GM12801 (cell line): ENCODE measurements around the gene SBNO1.

Source experiments
- CTCF ChIP-seq: IDR thresholded peaks from one replicate; pipeline ENCODE4 v1.5.1; 2011; ENCODE audit warnings: control low read depth; ENCODE audit not compliant: insufficient read length; ENCODE audit errors: extremely low read depth

Gene SBNO1

DNA sequence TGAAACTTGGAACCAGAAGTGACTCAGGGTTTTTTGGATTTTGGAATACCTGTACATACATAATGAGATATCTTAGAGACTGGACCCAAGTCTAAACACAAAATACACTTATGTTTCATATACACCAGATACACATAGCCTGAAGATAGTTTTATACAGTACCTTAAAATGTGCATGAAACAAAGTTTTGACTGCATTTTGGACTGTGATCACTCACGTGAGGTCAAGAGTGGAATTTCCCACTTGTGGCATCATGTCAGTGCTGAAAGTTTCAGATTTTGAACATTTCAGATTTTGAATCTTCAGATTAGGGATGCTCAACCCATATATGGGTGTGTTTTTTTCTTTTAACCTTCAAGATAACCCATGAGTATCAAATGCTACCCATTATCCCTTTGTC is 6.6 kb downstream of the SBNO1 start:
- TF ChIP-seq CTCF, result no peak

DNA sequence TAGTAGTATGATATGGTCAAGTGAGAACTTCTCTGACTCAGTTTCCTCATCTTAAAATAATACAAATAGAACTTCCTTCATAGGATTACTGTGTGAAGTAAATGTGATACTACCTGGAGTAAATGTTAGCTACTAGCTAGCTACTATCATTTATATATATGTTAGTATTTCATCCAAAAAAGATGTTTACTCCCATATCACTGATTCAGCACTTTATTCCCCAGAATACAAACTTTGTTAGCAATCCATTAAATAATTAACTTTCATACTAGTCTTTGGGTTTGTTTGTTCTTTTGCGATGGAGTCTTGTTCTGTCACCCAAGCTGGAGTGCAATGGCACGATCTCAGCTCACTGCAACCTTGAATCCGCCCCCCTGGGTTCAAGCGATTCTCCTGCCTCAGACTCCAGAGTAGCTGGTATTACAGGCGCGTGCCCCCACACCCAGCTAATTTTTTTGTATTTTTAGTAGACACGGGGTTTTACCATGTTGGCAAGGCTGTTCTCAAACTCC is 8.4 kb downstream of the SBNO1 start:
- no peak for TF ChIP-seq CTCF

DNA sequence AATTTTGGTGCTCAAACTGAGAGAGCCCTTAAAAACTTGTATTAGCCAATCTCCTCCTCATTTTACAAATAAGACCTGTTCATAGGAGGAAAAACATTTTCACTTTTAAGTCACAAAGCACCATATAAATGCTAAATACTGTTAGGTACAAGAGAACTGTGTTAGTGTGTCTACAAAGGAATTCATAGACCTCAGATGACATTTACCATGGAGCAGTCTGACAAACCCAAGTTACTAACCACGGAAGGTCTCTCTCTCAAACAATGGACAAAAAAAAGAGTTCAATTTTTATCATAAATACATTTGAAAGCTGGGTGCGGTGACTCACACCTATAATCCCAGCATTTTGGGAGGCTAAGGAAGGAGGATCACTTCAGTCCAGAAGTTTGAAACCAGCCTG is 10.0 kb downstream of the SBNO1 start:
- no peak for TF ChIP-seq CTCF

GRCh38 chr12:123351349-123351748 is 13.3 kb downstream of the SBNO1 start:
- no peak for TF ChIP-seq CTCF

GRCh38 chr12:123346946-123347345 is 17.7 kb downstream of the SBNO1 start:
- TF ChIP-seq CTCF, result no peak

GRCh38 chr12:123344086-123344485 is 20.6 kb downstream of the SBNO1 start:
- no peak for TF ChIP-seq CTCF

DNA sequence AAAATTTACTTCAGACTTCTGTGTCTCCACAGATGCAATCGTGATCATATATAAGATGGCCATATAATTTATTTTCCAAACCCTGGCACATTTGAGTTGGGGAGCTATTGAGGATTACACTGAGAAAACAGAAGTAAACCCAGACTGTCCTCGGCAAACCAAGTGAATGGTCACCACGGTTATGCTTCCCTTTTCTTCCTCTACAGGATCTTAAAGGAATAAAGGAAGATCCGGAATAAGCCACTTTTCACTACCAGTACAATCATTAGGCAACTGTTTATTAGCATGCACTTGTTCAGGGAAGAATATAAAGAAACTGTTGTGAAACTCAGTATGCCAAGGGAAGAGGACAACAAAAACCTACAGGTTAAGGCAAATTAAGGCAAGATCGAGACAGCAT is 27.6 kb downstream of the SBNO1 start:
- TF ChIP-seq CTCF, result no peak

DNA sequence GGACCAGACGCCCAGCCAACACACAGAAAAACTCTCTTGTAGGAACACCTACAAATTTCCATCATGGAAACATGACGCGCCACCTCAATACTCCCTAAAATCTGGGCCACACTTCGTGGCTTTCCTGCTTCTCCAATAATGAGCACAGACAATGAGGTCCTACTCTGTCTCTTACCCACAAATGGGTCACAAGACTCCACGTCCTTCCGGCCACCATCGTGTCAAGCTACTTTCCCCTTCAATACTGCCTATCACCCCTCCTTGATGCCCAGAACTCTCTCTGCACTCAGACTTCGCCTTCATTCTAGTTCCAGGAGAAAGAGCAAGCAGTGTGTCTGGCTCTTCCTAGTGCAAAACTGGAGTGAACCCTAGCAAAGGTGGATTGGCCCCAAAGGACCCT is 28.1 kb downstream of the SBNO1 start:
- TF ChIP-seq CTCF, result no peak
